Tibial artery (tissue), 4 donors: ENCODE results near the gene PCDHA1.

Source experiments
- DNase-seq, 2 donors: peaks; one replicate each; pipeline ENCODE4 v3.0.0-alpha.2; 2019
- H3K27ac ChIP-seq, 2 donors: fragments of 200-600 bp; sonication (generic) in 1 of 2; 1 replicate in 1 of 2; 2 replicates in 1 of 2; pipeline ENCODE4 v1.5.1; 2018 to 2019; ENCODE audit warnings: mild to moderate bottlenecking in 1 of 2
- H3K27me3 ChIP-seq, 2 donors: fragments of 200-600 bp; sonication (generic) in 1 of 2; one replicate each; pipeline versions ENCODE4 v1.5.1 to v1.6.0; 2016 to 2019
- H3K36me3 ChIP-seq, 3 donors: fragments of 200-600 bp; sonication (generic) in 2 of 3; one replicate each; pipeline ENCODE4 v1.5.1; 2016 to 2019; ENCODE audit warnings: mild to moderate bottlenecking in 2 of 3
- H3K4me1 ChIP-seq, 4 donors: fragments of 200-600 bp; sonication (generic) in 2 of 4; 1 replicate in 3 of 4; 2 replicates in 1 of 4; pipeline ENCODE4 v1.5.1; 2016 to 2019
- H3K4me3 ChIP-seq, 2 donors: fragments of 200-600 bp; sonication (generic) in 1 of 2; 1 replicate in 1 of 2; 2 replicates in 1 of 2; pipeline ENCODE4 v1.5.1; 2018 to 2019; ENCODE audit warnings: mild to moderate bottlenecking in 2 of 2
- H3K9me3 ChIP-seq, 3 donors: fragments of 200-600 bp; sonication (generic) in 1 of 3; one replicate each; pipeline ENCODE4 v1.5.1; 2016 to 2019
- intact Hi-C: fragments of 100-400 bp; cut with DNase I; formaldehyde crosslinking; loops from one replicate; pipeline ENCODE4 v1.15.0; 2023; ENCODE audit warnings: low total_unique reads
- TF ChIP-seq, protein P1 (sequence below), 2 experiments: fragments of 200-600 bp in 1 of 2; fragments of 450-650 bp in 1 of 2; IDR thresholded peaks; one replicate each; pipeline ENCODE4 v1.5.1; 2017 to 2019; ENCODE audit warnings: antibody characterized with exemption in 2 of 2, mild to moderate bottlenecking in 1 of 2, moderate library complexity in 1 of 2

PCDHA1 gene

DNA sequence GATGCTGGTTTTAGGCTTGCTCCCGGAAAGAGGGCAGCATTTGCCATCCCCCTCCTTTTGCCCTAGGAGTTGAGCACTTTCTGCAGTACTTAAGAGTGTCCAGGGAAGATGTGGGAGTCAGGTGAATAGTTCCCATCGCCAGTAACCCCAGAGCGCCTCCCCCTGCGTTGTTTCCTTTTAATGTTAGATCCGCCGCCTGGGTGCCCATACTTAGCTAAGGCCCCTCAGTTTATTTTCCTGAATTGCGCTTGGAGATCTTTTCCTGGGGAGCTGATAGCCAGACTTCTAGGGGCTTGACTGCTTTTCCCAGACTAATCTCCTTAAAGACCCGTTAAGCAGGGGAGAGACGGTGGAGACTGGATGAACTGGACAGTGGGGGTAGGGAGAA lies 180.0 kb downstream of the PCDHA1 start:
- TF ChIP-seq, protein P1, sequence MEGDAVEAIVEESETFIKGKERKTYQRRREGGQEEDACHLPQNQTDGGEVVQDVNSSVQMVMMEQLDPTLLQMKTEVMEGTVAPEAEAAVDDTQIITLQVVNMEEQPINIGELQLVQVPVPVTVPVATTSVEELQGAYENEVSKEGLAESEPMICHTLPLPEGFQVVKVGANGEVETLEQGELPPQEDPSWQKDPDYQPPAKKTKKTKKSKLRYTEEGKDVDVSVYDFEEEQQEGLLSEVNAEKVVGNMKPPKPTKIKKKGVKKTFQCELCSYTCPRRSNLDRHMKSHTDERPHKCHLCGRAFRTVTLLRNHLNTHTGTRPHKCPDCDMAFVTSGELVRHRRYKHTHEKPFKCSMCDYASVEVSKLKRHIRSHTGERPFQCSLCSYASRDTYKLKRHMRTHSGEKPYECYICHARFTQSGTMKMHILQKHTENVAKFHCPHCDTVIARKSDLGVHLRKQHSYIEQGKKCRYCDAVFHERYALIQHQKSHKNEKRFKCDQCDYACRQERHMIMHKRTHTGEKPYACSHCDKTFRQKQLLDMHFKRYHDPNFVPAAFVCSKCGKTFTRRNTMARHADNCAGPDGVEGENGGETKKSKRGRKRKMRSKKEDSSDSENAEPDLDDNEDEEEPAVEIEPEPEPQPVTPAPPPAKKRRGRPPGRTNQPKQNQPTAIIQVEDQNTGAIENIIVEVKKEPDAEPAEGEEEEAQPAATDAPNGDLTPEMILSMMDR (IDR thresholded peaks at IDR 0.05): no peak
- Histone ChIP-seq H3K27me3 (peaks cover 0 to 25% of the 10 kb centered on the region in 2 donors), H3K9me3 (no peaks in the 10 kb centered on the region), H3K4me3 (peak overlapping the region; percentile 53 to 68), H3K27ac (peak overlapping the region in 1 of 2 donors; percentile 8), H3K36me3 (no peaks in the 10 kb centered on the region), H3K4me1 (peaks cover 0 to 20% (median 13%) of the 10 kb centered on the region in 4 donors)
- intact Hi-C loops: no loop called here
- DNase-seq: no peak

DNA sequence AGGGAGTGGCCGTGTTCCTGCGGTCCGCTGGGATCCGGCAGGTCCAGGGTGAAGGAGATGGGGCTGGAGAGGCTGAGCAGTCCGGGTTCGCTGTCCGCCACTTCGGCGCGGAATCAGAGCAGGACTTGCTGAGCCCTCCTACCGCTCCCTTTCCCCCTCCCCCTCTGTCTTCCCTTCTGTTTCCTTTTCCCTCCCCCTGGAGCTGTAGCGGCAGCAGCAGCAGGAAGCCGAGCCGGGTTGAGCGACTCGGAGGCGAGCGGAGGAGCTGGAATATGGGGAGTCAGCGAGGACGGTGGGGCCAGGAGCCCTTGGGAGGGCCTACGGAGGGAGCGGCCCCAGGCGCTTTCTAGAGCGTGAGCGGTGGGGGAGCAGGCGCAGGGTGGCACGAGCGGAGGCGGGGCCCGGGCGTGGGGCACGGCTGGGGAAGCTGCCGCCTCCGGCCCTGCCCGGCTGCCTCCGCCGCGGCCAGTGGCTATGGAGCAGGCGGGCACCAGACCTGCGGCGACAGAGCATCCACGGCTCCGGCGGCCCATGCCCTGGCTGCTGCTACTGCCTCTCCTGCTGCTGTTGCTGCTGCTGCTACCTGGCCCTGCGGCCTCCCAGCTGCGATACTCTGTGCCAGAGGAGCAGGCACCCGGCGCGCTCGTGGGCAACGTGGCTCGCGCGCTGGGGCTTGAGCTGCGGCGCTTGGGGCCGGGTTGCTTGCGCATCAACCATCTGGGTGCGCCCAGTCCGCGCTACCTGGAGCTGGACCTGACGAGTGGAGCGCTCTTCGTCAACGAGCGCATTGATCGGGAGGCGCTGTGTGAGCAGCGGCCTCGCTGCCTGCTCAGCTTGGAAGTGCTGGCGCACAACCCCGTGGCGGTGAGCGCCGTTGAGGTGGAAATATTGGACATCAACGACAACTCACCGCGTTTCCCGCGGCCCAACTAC lies 180.6 kb downstream of the PCDHA1 start, which contains the start of gene PCDHAC2:
Gene PCDHAC2, plus strand, starts transcription at position 184 of the 933 bp plus-strand sequence. Its CDS starts 291 bp downstream, at position 475.
- H3K4me3 ChIP-seq: peak within 1 kb of the TSS; percentile 53 to 68
- no peaks in the 10 kb centered on the region for H3K36me3 ChIP-seq
- no peaks in the 10 kb centered on the region for H3K9me3 ChIP-seq
- intact Hi-C loops: no loop called here
- DNase-seq: peak in 1 of 2 donors; percentile 27
- peaks cover 0 to 20% (median 13%) of the 10 kb centered on the region in 4 donors for H3K4me1 ChIP-seq
- TF ChIP-seq, protein P1 (IDR thresholded peaks at IDR 0.05): no peak
- H3K27ac ChIP-seq: peak within 1 kb of the TSS in 1 of 2 donors; percentile 8
- peaks cover 0 to 25% of the 10 kb centered on the region in 2 donors for H3K27me3 ChIP-seq

DNA sequence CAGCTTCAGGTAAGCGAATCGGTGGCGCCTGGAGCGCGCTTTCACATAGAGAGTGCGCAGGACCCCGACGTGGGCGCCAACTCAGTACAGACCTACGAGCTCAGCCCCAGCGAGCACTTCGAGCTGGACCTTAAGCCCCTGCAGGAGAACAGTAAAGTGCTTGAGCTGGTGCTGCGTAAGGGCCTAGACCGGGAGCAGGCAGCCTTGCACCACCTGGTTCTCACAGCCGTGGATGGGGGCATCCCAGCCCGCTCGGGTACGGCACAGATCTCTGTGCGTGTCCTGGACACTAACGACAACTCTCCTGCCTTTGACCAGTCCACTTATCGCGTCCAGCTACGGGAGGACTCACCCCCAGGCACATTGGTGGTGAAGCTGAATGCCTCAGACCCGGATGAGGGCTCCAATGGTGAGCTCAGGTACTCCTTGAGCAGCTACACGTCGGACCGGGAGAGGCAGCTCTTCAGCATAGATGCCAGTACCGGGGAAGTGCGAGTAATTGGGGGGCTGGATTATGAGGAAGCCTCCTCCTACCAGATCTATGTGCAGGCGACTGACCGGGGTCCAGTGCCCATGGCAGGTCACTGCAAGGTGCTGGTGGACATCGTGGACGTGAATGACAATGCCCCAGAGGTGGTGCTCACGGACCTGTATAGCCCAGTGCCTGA lies 181.4 kb downstream of the PCDHA1 start:
- no peak for DNase-seq
- no peaks in the 10 kb centered on the region for H3K36me3 ChIP-seq
- no peaks in the 10 kb centered on the region for H3K9me3 ChIP-seq
- TF ChIP-seq, protein P1 (IDR thresholded peaks at IDR 0.05): no peak
- peak overlapping the region; percentile 53 to 68 for H3K4me3 ChIP-seq
- no peak overlapping the region for H3K27ac ChIP-seq
- H3K27me3 ChIP-seq: peaks cover 0 to 21% of the 10 kb centered on the region in 2 donors
- peaks cover 0 to 20% (median 13%) of the 10 kb centered on the region in 4 donors for H3K4me1 ChIP-seq
- intact Hi-C loops: no loop called here

DNA sequence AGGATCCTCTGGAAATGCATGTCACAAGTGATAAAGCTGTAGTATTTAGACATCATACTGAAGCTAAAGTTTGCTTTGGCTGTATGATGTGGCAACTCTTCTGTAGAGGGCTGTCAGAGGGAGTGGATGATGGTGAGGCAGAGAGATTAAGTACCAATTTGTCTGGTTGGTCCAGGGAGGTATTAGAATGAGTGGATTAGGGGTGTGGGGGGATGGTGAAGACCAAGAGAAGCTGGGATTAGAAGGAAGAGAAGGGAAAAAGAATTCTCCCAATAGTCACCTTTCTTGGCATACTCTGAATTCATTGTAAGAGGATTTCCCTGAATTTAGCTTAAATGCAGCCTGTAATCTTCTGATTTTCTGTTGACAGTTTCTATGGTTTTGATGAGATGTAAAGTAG lies 183.9 kb downstream of the PCDHA1 start:
- no peak for DNase-seq
- intact Hi-C loops: no loop called here
- peaks cover 0 to 21% of the 10 kb centered on the region in 2 donors for H3K27me3 ChIP-seq
- H3K9me3 ChIP-seq: no peaks in the 10 kb centered on the region
- no peak overlapping the region for H3K27ac ChIP-seq
- peaks cover 0 to 20% (median 13%) of the 10 kb centered on the region in 4 donors for H3K4me1 ChIP-seq
- H3K36me3 ChIP-seq: no peaks in the 10 kb centered on the region
- H3K4me3 ChIP-seq: no peak overlapping the region
- TF ChIP-seq, protein P1 (IDR thresholded peaks at IDR 0.05): no peak

DNA sequence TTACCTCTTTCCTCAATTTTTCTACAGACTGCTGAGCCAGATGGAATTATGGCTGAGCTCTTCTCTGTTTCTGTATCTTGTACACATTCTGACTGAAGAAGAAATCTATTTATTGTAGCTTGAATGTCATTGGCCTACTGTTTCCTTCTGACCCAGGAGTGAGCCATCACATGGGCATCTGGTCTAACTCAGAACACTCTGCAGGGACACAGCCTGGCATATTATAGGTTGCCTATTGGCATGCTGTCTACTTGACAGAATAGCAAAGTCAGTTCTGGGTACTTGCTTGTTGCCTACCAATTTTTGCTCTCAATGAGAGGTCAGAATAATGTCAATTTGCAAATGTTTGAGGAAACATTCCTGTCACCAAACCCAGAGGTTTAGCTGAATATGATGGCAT lies 187.6 kb downstream of the PCDHA1 start:
- H3K27ac ChIP-seq: no peak overlapping the region
- DNase-seq: no peak
- TF ChIP-seq, protein P1 (IDR thresholded peaks at IDR 0.05): no peak
- peaks cover 0 to 1% of the 10 kb centered on the region in 2 donors for H3K27me3 ChIP-seq
- intact Hi-C loops: no loop called here
- H3K4me1 ChIP-seq: no peaks in the 10 kb centered on the region
- no peaks in the 10 kb centered on the region for H3K36me3 ChIP-seq
- no peak overlapping the region for H3K4me3 ChIP-seq
- H3K9me3 ChIP-seq: no peaks in the 10 kb centered on the region
